ENCODE data around the gene RTF2. TPM values are rescaled to one million over a fixed set of nuclear protein-coding genes. Genes with fewer than 3 reads are reported as not detected.
A peak's percentile ranks its signal among the peaks of the same experiment; 100 is the strongest.

The RTF2 gene
- total RNA-seq, 1 donor from 2014 or later = 71.2 TPM

DNA sequence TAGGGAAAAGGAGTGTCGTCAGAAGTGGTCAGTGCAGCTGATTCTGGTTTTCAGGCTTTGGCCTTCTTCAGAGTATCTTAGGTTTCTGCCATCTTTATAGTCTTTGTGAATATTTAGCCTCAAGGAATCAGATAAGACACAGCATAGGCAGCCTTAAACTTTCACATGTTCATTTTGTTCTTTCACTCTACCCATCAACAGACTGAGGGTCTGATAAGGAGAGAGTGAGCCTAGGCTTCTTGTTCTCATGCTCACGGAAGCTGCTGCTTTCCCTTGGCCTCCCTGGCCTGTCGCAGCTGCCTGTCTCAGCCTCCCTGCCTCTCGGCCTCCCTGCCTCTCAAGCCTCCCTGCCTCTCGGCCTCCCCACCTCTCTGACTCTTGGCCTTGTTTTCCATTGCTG, 20.1 kb downstream of the RTF2 start:
- peaks cover 29% of the 10 kb centered on the region for H3K36me3 Mint-ChIP-seq
- no peak overlapping the region for H3K4me3 Mint-ChIP-seq
- no peaks in the 10 kb centered on the region for H3K27me3 Mint-ChIP-seq
- H3K4me1 Mint-ChIP-seq (ENCODE audit: unreplicated experiment) = peaks cover 10% of the 10 kb centered on the region
- TF ChIP-seq, protein P1, sequence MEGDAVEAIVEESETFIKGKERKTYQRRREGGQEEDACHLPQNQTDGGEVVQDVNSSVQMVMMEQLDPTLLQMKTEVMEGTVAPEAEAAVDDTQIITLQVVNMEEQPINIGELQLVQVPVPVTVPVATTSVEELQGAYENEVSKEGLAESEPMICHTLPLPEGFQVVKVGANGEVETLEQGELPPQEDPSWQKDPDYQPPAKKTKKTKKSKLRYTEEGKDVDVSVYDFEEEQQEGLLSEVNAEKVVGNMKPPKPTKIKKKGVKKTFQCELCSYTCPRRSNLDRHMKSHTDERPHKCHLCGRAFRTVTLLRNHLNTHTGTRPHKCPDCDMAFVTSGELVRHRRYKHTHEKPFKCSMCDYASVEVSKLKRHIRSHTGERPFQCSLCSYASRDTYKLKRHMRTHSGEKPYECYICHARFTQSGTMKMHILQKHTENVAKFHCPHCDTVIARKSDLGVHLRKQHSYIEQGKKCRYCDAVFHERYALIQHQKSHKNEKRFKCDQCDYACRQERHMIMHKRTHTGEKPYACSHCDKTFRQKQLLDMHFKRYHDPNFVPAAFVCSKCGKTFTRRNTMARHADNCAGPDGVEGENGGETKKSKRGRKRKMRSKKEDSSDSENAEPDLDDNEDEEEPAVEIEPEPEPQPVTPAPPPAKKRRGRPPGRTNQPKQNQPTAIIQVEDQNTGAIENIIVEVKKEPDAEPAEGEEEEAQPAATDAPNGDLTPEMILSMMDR (conservative IDR thresholded peaks at IDR 0.05) = no peak
- no peak overlapping the region for H3K27ac Mint-ChIP-seq
- DNase-seq (ENCODE audit: extremely low spot score, unreplicated experiment) = no peak
- no peaks in the 10 kb centered on the region for H3K9me3 Mint-ChIP-seq

DNA sequence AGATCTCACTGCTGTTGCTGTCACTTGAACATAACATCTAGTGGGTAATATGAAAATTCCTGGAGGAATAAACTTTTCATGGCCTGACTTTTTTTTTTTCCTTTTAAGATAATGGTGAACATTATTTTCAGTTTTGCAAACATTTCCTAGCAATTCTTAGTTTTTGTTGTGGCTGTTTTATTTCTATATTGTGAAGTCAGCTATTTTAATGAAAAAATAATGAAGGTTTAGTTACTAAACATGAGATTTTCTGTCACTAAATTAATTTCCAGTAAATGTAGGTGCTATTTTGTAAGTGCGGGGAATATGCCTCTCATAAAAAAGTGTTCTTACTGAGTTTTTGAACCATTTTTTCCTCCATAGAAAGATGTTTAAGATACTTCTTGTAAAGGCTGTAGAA, 32.7 kb downstream of the RTF2 start:
- H3K9me3 Mint-ChIP-seq = peaks cover 6% of the 10 kb centered on the region
- peaks cover 7% of the 10 kb centered on the region for H3K4me1 Mint-ChIP-seq (ENCODE audit: unreplicated experiment)
- DNase-seq (ENCODE audit: extremely low spot score, unreplicated experiment) = no peak
- H3K27me3 Mint-ChIP-seq = no peaks in the 10 kb centered on the region
- H3K4me3 Mint-ChIP-seq = no peak overlapping the region
- peaks cover 16% of the 10 kb centered on the region for H3K36me3 Mint-ChIP-seq
- no peak overlapping the region for H3K27ac Mint-ChIP-seq
- TF ChIP-seq, protein P1 (conservative IDR thresholded peaks at IDR 0.05) = no peak

DNA sequence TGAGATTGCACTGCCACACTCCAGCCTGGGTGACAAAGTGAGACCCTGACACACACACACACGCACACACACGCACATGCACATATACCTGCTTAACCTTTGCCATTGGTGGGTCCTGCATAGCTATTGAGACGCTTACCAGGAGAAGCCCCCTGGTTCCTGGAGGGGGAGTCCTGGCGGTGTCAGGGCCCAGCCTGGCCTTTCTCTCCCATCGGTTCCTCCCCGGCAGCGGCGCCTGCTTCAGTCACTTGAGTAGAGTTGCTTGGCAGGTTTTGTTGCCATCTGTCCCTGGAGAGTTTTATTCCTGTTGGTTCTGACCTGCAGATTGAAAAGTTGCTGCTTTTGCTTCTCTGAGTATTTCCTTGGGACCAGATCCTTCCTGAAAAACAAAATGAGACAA, 35.5 kb downstream of the RTF2 start:
- peaks cover 8% of the 10 kb centered on the region for H3K4me1 Mint-ChIP-seq (ENCODE audit: unreplicated experiment)
- no peaks in the 10 kb centered on the region for H3K27me3 Mint-ChIP-seq
- peak overlapping the region; percentile 66 for H3K27ac Mint-ChIP-seq
- TF ChIP-seq, protein P1 (conservative IDR thresholded peaks at IDR 0.05) = no peak
- H3K36me3 Mint-ChIP-seq = no peaks in the 10 kb centered on the region
- no peak for DNase-seq (ENCODE audit: extremely low spot score, unreplicated experiment)
- H3K9me3 Mint-ChIP-seq = no peaks in the 10 kb centered on the region
- H3K4me3 Mint-ChIP-seq = no peak overlapping the region

DNA sequence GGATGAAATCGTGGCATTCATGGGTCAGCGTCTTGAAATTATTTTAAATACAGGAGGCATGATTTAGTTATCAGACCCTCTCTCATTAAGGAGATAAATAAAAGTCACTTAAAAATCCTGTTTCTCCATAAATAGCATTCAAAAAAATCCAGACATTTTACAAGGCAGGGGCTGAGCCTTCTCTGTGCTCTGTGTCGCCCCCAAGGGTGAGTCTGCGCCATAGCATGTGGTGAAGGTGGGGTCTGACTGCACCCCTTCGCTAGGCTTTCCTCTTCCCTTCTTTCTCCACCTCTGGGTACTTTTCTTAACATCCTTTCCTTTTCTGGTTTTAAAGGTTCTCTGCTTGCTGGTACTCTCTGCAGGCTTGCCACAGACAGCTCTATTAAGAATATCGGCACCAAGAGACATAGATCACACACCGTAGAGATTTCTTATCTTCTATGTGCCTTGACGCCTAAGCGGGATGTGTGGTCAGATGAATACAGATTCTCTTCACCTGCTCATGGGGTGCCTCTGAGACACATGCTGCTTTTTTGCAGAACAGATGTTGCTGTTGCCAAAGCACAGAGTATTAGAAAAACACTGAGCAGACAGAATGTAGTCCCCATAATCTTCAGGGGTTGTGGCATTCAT, 36.1 kb downstream of the RTF2 start:
- no peak for DNase-seq (ENCODE audit: extremely low spot score, unreplicated experiment)
- H3K9me3 Mint-ChIP-seq = no peaks in the 10 kb centered on the region
- no peaks in the 10 kb centered on the region for H3K27me3 Mint-ChIP-seq
- no peak overlapping the region for H3K4me3 Mint-ChIP-seq
- H3K27ac Mint-ChIP-seq = peak overlapping the region; percentile 66
- H3K4me1 Mint-ChIP-seq (ENCODE audit: unreplicated experiment) = peaks cover 8% of the 10 kb centered on the region
- TF ChIP-seq, protein P1 (conservative IDR thresholded peaks at IDR 0.05) = peak; percentile 72
- no peaks in the 10 kb centered on the region for H3K36me3 Mint-ChIP-seq

DNA sequence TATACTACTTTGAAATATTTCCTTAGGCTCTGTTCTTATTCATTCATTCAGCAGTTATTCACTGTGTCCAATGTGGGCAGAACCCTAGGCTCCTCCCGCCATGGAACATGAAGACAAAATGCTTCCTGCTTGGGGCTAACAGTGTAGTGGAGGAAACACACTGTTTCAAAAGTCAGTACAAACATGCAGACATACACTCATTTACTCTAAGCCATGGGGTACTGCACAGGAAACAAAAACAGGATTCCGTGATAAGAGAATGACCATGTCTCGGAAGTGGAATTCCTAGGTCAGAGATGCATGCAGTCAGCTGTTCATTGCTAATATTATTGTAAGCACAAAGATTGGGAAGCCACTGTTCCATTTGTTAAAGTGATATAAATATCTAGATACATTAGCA, 37.7 kb downstream of the RTF2 start:
- no peak for DNase-seq (ENCODE audit: extremely low spot score, unreplicated experiment)
- Mint-ChIP-seq H3K4me1 (ENCODE audit: unreplicated experiment) (peaks cover 8% of the 10 kb centered on the region), H3K4me3 (no peak overlapping the region), H3K9me3 (no peaks in the 10 kb centered on the region), H3K27me3 (no peaks in the 10 kb centered on the region), H3K36me3 (no peaks in the 10 kb centered on the region), H3K27ac (no peak overlapping the region)
- TF ChIP-seq, protein P1 (conservative IDR thresholded peaks at IDR 0.05) = no peak

Measured in type B pancreatic cell (in vitro differentiated cells).